Activated T-cell treated with anti-CD3 and anti-CD28 coated beads for 48 hours (primary cell): ENCODE results near the gene C16orf90.
A peak's percentile ranks its signal among the peaks of the same experiment; 100 is the strongest.

Experiments
- DNase-seq: peaks from one replicate; pipeline ENCODE4 v3.0.0-alpha.2; 2020; ENCODE audit warnings: low read depth

The C16orf90 gene

DNA sequence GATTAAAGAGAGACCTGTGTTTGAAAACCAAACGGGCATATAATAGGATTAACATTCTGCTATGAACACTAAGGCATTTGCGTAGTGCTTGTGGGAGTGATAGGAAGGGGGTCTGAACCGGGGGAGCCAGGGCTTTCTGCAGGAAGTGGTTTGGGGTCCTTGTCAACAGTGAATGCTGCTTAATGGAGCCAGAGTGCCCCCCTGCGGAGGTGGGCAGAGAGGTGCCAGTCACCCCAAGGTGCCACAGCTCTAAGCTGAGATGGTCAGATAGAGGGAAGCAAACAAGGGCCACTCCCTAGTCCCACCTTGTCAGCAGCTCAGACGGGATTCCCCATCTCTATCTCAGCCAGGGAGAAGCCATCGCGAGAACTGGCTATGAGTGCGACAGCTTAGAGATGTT, 34.1 kb downstream of the C16orf90 start:
- no peak for DNase-seq

DNA sequence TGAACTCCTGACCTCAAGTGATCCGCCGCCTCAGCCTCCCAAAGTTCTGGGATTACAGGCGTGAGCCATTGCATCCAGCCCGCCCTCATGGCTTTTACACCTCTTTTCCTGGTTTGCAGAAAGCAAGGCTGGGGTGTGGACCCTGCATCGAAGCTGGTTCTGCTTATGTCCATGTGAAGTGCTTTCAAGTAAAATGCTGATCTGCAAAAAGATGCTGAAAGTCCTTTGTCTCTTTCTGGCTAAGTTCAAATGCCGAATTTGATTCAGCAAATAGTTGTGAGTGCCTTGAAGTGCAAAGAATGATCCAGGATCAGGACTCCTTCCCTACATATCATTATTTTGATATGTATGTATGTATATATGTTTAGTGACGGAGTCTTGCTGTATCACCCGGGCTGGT, 34.7 kb downstream of the C16orf90 start:
- DNase-seq = no peak

DNA sequence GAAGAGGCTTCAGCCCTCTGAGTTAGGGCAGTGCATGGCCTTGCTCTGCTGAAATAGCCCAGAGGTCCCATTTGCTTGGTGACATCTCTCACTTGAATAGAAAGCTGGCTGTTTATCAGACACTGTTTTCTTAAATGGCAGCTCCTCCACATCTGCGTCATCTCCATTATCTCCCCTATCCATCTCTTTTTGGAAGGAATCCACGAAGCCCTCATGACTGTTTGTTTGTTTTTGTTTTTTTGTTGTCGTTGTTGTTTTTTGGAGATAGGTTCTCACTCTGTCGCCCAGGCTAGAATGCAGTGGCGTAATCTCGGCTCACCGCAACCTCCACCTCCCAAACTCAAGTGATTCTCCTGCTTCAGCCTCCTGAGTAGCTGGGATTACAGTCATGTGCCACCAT, 35.2 kb downstream of the C16orf90 start:
- no peak for DNase-seq

DNA sequence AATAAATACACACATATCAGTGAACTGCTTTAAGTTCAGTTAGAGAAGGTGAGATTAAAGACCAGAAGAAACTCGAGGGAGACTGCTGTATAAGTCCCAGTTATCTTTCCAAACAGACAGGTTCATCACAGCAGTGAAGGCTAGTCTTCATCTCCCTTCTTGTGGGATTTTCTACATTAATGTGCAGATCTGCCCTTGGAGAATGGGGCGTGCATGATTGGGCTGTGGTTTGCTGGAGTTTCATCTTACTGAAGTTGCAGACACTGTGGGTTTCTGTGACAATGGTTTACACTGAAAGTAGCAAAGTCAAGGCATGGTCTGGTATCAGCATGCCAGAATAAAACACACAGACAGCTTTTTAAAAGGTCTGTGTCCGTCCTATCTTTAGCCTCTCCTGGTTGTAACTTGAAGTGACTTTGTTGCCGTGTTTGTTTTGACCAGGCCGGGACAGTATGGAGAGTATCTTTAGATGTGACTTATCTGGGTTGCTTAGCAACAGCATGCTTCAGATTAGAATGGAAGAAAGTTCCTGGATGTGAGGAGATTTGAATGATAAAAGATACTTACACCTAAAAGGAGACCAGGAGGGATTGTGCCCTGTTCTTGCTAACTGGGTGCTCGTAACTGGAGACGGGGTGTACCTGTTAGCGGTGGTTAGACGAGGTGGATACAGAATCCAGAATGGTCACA, 35.7 kb downstream of the C16orf90 start:
- no peak for DNase-seq

DNA sequence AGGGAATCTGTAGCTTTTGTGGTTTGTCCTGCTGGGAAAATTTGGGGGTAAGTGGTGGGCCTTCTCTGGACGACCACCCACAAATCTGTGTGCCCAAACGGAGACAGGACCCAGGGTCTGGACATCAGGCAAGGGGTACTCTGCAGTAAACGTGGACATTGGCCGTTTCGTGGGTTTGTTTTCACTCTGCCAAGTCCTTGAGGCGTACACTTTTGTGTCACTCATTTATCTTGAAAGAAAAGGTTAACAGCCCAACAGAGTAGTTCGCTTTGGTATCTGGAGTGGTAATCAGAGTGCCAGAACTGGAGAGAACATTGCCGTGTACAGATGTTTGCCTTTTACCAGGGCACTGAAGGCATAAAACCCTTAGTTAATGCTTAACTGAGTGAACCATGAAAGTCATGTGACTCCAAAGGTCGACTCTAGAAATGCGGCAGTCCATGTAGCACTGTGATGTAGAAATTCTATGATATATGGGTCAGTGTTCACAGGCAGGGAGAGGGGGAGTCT, 36.4 kb downstream of the C16orf90 start:
- DNase-seq = no peak

DNA sequence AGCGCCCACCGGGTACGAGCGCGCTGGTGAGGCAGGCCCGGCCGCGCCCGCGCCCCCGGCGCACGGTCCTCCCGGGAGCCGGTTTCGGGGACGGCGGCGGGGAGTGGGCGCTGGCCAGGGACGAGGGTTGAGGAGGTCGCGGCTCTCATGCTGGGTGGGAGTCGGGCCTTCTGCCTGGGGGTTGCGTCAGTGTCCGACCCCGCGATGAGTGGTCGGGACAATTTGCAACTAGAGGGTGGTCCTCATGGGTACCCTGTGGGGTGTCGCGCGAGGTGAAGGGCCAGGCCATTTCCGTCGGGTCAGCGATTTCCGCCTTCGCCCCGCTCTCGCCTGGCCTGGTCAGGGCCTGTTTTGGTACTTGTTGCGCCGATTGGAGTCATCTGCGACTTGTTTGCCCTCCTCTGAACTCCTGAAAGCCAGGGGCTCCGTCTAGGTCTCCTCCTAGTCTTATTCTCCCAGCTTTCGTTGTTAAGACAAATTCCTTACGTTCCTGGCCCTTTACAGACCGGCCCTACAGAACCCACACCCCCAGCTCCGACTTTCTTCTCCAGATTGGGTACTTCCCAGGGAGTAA, 36.9 kb downstream of the C16orf90 start:
- no peak for DNase-seq

DNA sequence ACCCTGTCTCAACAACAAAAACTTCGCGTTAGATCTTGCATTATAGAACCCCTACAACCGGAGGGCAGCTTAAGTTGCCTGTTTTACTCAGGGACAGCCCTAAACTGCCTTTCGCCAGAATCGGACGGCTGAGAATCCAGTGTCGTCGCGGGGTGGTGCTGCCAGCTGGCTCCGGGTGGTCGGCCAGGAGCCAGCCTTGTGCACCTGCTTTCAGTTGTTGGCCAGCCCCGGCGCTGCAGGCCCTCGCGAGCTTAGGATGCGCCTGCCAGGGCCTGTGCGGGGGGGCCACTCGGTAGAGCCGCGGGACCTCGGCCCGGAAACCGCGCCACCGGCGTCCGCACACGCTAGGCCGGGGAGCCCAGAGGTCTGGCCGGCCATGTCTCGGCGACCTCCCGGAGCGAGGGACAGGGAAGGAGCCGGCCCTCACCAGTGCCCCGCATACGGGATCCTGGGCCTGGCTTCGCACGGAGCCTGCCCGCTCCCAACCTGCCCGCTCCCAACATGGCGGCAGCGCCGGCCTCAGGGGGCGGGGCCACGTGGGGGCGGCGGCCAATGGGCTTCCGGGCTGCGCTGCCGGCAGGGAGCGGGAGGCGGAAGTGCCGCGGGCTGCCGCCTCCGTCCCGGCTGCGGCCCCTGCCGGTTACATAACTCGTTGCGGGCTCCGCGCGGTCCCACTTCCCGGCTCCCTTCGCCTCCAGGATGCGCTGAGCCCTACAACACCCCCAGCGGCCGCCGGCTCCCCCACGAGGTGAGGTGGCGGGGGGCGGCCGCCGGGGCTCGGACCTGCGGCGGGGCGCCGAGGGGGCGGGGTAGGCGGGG, 37.6 kb downstream of the C16orf90 start:
- DNase-seq = peak; percentile 88

DNA sequence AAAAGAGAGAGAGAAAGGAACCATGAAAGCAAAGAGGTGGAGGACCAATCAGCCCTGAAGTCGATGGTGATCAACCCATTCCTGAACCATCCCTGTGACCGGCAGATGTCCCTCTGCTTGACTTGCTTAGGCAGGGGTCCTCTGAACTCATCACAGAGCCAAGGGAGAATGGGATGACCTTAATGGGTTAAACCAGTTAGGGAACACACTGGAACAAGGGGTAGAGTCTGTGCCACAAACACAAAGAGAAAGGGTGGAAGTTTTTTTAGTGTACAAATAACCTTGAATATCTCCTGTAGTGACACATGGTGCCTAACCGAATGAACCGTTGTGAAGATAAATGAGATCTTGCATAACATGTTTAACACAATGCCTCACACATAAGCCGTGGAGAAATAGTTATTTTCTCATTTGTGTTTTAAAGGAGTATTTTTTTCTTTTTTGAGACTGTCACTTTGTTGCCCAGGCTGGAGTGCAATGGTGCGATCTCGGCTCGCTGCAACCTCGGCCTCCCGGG, 40.6 kb downstream of the C16orf90 start:
- DNase-seq = no peak

DNA sequence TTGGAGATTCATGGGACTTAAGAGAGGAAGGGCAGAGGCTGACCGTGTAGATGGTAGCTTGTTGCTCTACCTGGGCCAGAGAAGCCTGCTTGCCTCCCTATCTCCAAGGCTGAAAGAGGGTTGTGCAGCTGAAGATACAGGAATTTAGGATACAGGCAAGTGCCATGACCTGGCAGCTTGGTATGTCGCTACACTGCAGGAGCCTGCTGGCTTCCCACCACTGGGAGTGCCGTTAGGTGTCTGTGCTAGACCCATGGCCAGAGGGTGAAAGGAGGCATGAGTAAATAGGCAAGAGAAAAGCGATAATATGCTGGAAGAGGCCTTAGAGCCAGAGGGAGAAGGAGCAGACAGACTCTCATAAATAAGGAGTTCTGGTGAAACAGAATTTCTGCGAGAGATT, 41.2 kb downstream of the C16orf90 start:
- no peak for DNase-seq

DNA sequence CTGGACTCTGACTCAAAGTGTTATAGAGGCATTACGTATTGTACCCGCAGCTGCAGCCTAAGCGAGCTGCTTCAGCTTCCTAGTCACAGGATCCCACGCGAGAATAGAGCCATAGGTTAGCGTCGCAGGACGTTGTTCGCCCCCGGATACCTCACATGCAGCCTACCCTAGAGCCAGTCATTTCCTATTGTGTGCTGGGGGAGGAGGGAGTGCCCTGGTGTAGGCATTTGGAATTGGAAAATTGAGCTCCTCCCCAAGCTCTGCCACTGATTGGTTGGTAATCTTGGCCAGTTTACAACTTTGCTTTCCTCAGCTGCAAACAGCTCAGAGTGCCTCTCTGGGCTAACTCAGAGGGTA, 51.3 kb downstream of the C16orf90 start:
- no peak for DNase-seq
